ENCODE measurements around the gene DOCK3.
"Not testable (repeated sequence)": the region's sequence is repeated elsewhere in the genome, so short reads cannot be mapped to it uniquely, and the experiment has no call there.

DOCK3 gene

DNA sequence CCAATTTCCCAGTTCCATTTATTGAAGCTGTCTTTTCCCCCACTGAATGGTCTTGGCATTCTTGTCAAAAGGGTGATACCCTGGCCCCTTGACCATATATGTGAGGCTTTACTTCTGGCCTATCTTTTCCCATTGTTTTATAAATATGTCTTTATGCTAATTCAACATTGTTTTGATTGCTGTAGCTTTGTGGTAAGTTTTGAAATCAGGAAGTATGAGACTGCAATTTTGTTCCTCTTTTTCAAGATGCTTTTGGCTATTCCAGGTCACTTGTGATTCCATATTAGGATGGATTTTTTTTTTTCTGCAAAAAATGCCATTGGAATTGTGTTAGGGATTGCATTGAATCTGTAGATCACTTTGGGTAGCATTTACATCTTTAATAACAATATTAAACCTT lies 569.2 kb downstream of the DOCK3 start:
- H3K9me3 ChIP-seq (ENCODE audit: low read depth, low read length) = no peaks in the 10 kb centered on the region
- no peak overlapping the region for H3K4me3 ChIP-seq
- no peak for DNase-seq (ENCODE audit: low read depth, low spot score)
- no peaks in the 10 kb centered on the region for H3K36me3 ChIP-seq (ENCODE audit: insufficient read depth, low read length)
- H3K27ac ChIP-seq = no peak overlapping the region
- no peak for TF ChIP-seq EZH2 (IDR thresholded peaks at IDR 0.05)
- H3K9ac ChIP-seq (ENCODE audit: insufficient read length) = no peak overlapping the region

- Histone ChIP-seq H3K4me3 (no peak overlapping the region), H3K36me3 (ENCODE audit: insufficient read depth, low read length) (no peaks in the 10 kb centered on the region), H3K27ac (no peak overlapping the region), H3K9ac (ENCODE audit: insufficient read length) (no peak overlapping the region), H3K9me3 (ENCODE audit: low read depth, low read length) (no peaks in the 10 kb centered on the region)
- DNase-seq (ENCODE audit: low read depth, low spot score) = no peak
- TF ChIP-seq EZH2 (IDR thresholded peaks at IDR 0.05) (no peak), POLR2AphosphoS5 (IDR thresholded peaks at IDR 0.05; ENCODE audit: borderline replicate concordance, low read depth, low read length) (no peak), FOXP2 (optimal IDR thresholded peaks at IDR 0.05; ENCODE audit: control extremely low read depth, extremely low read length, insufficient read depth) (no peak)
Observed at GRCh38 chr3:51245867-51246266, 571.1 kb downstream of the DOCK3 start.

- no peak overlapping the region for H3K27ac ChIP-seq
- no peak overlapping the region for H3K4me3 ChIP-seq
- no peak overlapping the region for H3K9ac ChIP-seq (ENCODE audit: insufficient read length)
- TF ChIP-seq EZH2 (IDR thresholded peaks at IDR 0.05) (no peak), FOXP2 (optimal IDR thresholded peaks at IDR 0.05; ENCODE audit: control extremely low read depth, extremely low read length, insufficient read depth) (no peak), POLR2AphosphoS5 (IDR thresholded peaks at IDR 0.05; ENCODE audit: borderline replicate concordance, low read depth, low read length) (no peak)
- no peaks in the 10 kb centered on the region for H3K36me3 ChIP-seq (ENCODE audit: insufficient read depth, low read length)
- no peak for DNase-seq (ENCODE audit: low read depth, low spot score)
- H3K9me3 ChIP-seq (ENCODE audit: low read depth, low read length) = no peaks in the 10 kb centered on the region
Observed at GRCh38 chr3:51257870-51258269, 583.1 kb downstream of the DOCK3 start.

DNA sequence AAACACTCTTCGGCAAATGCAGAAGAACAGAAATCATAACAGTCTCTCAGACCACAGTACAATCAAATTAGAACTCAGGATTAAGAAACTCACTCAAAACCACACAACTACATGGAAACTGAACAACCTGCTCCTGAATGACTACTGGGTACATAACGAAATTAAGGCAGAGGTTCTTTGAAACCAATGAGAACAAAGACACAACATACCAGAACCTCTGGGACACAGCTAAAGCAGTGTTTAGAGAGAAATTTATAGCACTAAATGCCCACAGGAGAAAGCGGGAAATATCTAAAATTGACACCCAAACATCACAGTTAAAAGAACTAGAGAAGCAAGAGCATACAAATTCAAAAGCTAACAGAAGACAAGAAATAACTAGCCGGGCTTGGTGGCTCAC lies 589.4 kb downstream of the DOCK3 start:
- not testable (repeated sequence) for H3K36me3 ChIP-seq (ENCODE audit: insufficient read depth, low read length); H3K27ac ChIP-seq; H3K4me3 ChIP-seq; H3K9ac ChIP-seq (ENCODE audit: insufficient read length); DNase-seq (ENCODE audit: low read depth, low spot score); H3K9me3 ChIP-seq (ENCODE audit: low read depth, low read length)

GRCh38 chr3:51268132-51268531 lies 593.4 kb downstream of the DOCK3 start:
- Histone ChIP-seq H3K36me3 (ENCODE audit: insufficient read depth, low read length) (no peaks in the 10 kb centered on the region), H3K27ac (no peak overlapping the region), H3K4me3 (no peak overlapping the region), H3K9ac (ENCODE audit: insufficient read length) (no peak overlapping the region), H3K9me3 (ENCODE audit: low read depth, low read length) (no peaks in the 10 kb centered on the region)
- TF ChIP-seq POLR2AphosphoS5 (IDR thresholded peaks at IDR 0.05; ENCODE audit: borderline replicate concordance, low read depth, low read length) (no peak), FOXP2 (optimal IDR thresholded peaks at IDR 0.05; ENCODE audit: control extremely low read depth, extremely low read length, insufficient read depth) (no peak), EZH2 (IDR thresholded peaks at IDR 0.05) (no peak)
- no peak for DNase-seq (ENCODE audit: low read depth, low spot score)

DNA sequence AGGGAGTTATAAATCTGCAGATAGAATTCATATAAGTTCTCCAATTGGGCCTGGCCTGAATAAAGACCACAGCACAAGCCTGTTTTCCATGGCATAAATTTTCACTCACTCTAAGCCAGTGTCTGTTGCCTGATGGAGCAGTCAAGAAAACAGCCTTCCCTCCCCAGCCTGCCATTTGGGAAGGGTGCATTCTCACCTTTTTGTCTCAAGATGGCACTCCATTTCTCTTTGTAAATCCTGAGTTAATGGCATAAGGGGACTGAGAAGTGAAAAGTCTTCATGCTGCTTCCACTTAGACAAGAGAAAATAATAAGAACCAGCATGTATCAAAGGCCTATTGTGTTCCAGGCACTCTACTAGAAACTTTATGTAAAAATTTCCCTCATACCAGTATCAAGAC lies 594.7 kb downstream of the DOCK3 start:
- no peak for TF ChIP-seq FOXP2 (optimal IDR thresholded peaks at IDR 0.05; ENCODE audit: control extremely low read depth, extremely low read length, insufficient read depth)
- no peak for TF ChIP-seq EZH2 (IDR thresholded peaks at IDR 0.05)
- TF ChIP-seq POLR2AphosphoS5 (IDR thresholded peaks at IDR 0.05; ENCODE audit: borderline replicate concordance, low read depth, low read length) = no peak
- Histone ChIP-seq H3K9ac (ENCODE audit: insufficient read length) (no peak overlapping the region), H3K36me3 (ENCODE audit: insufficient read depth, low read length) (no peaks in the 10 kb centered on the region), H3K27ac (no peak overlapping the region), H3K9me3 (ENCODE audit: low read depth, low read length) (no peaks in the 10 kb centered on the region), H3K4me3 (no peak overlapping the region)
- DNase-seq (ENCODE audit: low read depth, low spot score) = no peak

DNA sequence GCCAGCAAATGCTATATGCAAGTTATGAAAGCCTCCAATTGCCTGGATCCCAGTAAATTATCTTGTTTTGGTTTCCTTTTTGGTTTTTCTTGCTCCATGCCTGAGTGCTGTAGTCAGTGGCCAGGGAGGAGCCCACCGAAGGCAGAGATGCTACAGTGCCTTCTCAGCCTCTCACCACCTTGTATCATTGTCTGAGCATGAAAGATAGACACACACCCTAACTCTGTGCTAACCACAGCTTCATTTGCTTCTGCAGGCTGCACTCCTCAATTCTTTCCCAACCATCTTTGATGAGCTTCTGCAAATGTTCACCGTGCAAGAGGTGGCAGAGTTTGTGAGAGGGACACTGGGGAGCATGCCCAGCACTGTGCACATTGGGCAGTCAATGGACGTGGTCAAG lies 595.8 kb downstream of the DOCK3 start:
- TF ChIP-seq POLR2AphosphoS5 (IDR thresholded peaks at IDR 0.05; ENCODE audit: borderline replicate concordance, low read depth, low read length) (no peak), FOXP2 (optimal IDR thresholded peaks at IDR 0.05; ENCODE audit: control extremely low read depth, extremely low read length, insufficient read depth) (no peak), EZH2 (IDR thresholded peaks at IDR 0.05) (no peak)
- no peak overlapping the region for H3K4me3 ChIP-seq
- no peaks in the 10 kb centered on the region for H3K9me3 ChIP-seq (ENCODE audit: low read depth, low read length)
- no peak overlapping the region for H3K27ac ChIP-seq
- no peak overlapping the region for H3K9ac ChIP-seq (ENCODE audit: insufficient read length)
- H3K36me3 ChIP-seq (ENCODE audit: insufficient read depth, low read length) = no peaks in the 10 kb centered on the region
- DNase-seq (ENCODE audit: low read depth, low spot score) = no peak

- Histone ChIP-seq H3K9me3 (ENCODE audit: low read depth, low read length) (no peaks in the 10 kb centered on the region), H3K27ac (no peak overlapping the region), H3K4me3 (no peak overlapping the region), H3K36me3 (ENCODE audit: insufficient read depth, low read length) (no peaks in the 10 kb centered on the region), H3K9ac (ENCODE audit: insufficient read length) (no peak overlapping the region)
- DNase-seq (ENCODE audit: low read depth, low spot score) = no peak
- no peak for TF ChIP-seq EZH2 (IDR thresholded peaks at IDR 0.05)
- TF ChIP-seq POLR2AphosphoS5 (IDR thresholded peaks at IDR 0.05; ENCODE audit: borderline replicate concordance, low read depth, low read length) = no peak
- TF ChIP-seq FOXP2 (optimal IDR thresholded peaks at IDR 0.05; ENCODE audit: control extremely low read depth, extremely low read length, insufficient read depth) = no peak
Observed at GRCh38 chr3:51271172-51271571, 596.4 kb downstream of the DOCK3 start.

- DNase-seq (ENCODE audit: low read depth, low spot score) = no peak
- H3K36me3 ChIP-seq (ENCODE audit: insufficient read depth, low read length) = no peaks in the 10 kb centered on the region
- H3K4me3 ChIP-seq = no peak overlapping the region
- no peak overlapping the region for H3K9ac ChIP-seq (ENCODE audit: insufficient read length)
- TF ChIP-seq FOXP2 (optimal IDR thresholded peaks at IDR 0.05; ENCODE audit: control extremely low read depth, extremely low read length, insufficient read depth) (no peak), POLR2AphosphoS5 (IDR thresholded peaks at IDR 0.05; ENCODE audit: borderline replicate concordance, low read depth, low read length) (no peak), EZH2 (IDR thresholded peaks at IDR 0.05) (no peak)
- H3K9me3 ChIP-seq (ENCODE audit: low read depth, low read length) = no peaks in the 10 kb centered on the region
- H3K27ac ChIP-seq = no peak overlapping the region
Observed at GRCh38 chr3:51274052-51274451, 599.3 kb downstream of the DOCK3 start.
